Tibial nerve (tissue), 4 donors: ENCODE measurements around the gene RHBDL1. TPM values are rescaled to one million over a fixed set of nuclear protein-coding genes. Genes with fewer than 3 reads are reported as not detected.
A peak's percentile ranks its signal among the peaks of the same experiment; 100 is the strongest.

Experiments used
- DNase-seq, 2 donors: peaks; one replicate each; pipeline ENCODE4 v3.0.0-alpha.2; 2019; ENCODE audit warnings: low spot score in 2 of 2
- H3K27ac ChIP-seq, 4 donors: fragments of 200-600 bp; sonication (generic) in 3 of 4; one replicate each; pipeline ENCODE4 v1.5.1; 2017 to 2019; ENCODE audit warnings: mild to moderate bottlenecking in 1 of 4
- H3K27me3 ChIP-seq, 2 donors: fragments of 200-600 bp; sonication (generic) in 1 of 2; one replicate each; pipeline versions ENCODE4 v1.5.1 to v1.6.0; 2017 to 2019
- H3K36me3 ChIP-seq, 3 donors: fragments of 200-600 bp; sonication (generic); one replicate each; pipeline ENCODE4 v1.5.1; 2018 to 2019
- H3K4me1 ChIP-seq, 4 donors: fragments of 200-600 bp; sonication (generic) in 3 of 4; one replicate each; pipeline ENCODE4 v1.5.1; 2017 to 2019
- H3K4me3 ChIP-seq, 4 donors: fragments of 200-600 bp; sonication (generic) in 3 of 4; one replicate each; pipeline ENCODE4 v1.5.1; 2017 to 2019; ENCODE audit warnings: mild to moderate bottlenecking in 1 of 4, moderate library complexity in 1 of 4
- H3K9me3 ChIP-seq, 4 donors: fragments of 200-600 bp; sonication (generic) in 3 of 4; one replicate each; pipeline ENCODE4 v1.5.1; 2017 to 2019
- EP300 ChIP-seq, 2 donors: sonication (generic); formaldehyde crosslinking; IDR thresholded peaks; one replicate each; pipeline ENCODE4 v1.6.1; 2017; ENCODE audit warnings: antibody characterized with exemption in 2 of 2, mild to moderate bottlenecking in 1 of 2
- POLR2A ChIP-seq, 2 donors: fragments of 450-650 bp; IDR thresholded peaks; one replicate each; pipeline ENCODE4 v1.6.1; 2017; ENCODE audit warnings: antibody characterized with exemption in 2 of 2, mild to moderate bottlenecking in 2 of 2, moderate library complexity in 2 of 2
- WGBS, 2 donors: methylation state at CpG; one replicate each; pipeline ENCODE4 v1.1.5; 2018; 5-methylcytosine and 5-hydroxymethylcytosine counted together
- total RNA-seq, 4 donors: library from RNA; depleted of rRNA; stranded (reverse); fragments of >200 nt; gene quantifications; one replicate each; pipeline ENCODE4 v1.1.0, GENCODE V29; 2016
- TF ChIP-seq, protein P1 (sequence below), 5 experiments: fragments of 200-600 bp in 3 of 5; fragments of 450-650 bp in 2 of 5; sonication (generic) in 3 of 5; IDR thresholded peaks; one replicate each; pipeline ENCODE4 v1.5.1; 2016 to 2019; ENCODE audit warnings: antibody characterized with exemption in 5 of 5, mild to moderate bottlenecking in 3 of 5, moderate library complexity in 2 of 5

Gene RHBDL1
- total RNA-seq, 4 donors from 2014 or later = 0.90 to 3.5 (median 1.9) TPM

DNA sequence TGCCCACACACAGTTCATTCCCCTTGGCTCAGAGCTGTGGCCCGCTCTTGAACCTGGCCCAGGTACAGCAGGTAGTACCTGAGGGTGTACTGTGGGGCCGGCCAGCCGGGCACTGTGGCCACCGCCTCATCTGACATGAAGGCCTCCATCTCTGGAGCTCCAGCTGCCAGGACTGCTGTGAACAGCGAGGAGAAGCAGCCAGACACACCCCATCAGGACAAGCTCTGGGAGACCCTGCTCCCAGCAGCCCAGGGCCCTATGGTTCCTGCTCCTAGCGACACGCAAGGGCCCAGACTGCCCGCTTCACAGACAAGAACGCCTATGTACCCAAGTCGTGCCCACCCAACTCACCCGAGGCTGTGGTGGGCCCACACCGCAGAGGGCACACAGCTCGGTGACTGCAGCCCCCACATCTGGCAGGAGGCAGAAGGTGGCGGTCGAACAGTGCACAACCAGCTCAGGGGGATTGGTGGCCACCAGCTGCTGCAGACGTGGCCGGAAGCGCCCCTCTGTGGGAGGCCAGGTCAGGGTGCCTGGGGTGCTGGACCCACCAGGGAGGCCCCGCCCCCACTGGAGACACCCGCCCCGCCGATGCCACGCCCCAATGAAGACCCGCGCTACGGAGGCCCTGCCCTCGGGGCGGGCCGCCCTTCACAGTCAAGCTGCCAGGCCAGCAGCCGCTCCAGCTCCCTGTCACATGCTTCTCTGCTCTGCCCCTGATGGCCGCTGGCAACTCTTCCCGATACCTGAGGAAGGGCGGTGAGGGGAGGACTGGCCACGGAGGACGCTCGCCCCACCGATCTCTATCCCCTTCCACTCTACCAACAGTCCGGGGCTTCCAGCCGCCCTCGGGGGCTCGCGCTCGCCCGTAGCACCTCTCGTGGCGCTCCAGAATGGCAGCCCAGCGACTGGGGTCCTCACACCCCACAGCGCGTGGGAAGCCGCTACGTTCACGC, 3.7 kb downstream of the RHBDL1 start:
- TF ChIP-seq, protein P1, sequence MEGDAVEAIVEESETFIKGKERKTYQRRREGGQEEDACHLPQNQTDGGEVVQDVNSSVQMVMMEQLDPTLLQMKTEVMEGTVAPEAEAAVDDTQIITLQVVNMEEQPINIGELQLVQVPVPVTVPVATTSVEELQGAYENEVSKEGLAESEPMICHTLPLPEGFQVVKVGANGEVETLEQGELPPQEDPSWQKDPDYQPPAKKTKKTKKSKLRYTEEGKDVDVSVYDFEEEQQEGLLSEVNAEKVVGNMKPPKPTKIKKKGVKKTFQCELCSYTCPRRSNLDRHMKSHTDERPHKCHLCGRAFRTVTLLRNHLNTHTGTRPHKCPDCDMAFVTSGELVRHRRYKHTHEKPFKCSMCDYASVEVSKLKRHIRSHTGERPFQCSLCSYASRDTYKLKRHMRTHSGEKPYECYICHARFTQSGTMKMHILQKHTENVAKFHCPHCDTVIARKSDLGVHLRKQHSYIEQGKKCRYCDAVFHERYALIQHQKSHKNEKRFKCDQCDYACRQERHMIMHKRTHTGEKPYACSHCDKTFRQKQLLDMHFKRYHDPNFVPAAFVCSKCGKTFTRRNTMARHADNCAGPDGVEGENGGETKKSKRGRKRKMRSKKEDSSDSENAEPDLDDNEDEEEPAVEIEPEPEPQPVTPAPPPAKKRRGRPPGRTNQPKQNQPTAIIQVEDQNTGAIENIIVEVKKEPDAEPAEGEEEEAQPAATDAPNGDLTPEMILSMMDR (IDR thresholded peaks at IDR 0.05) = no peak
- TF ChIP-seq POLR2A (IDR thresholded peaks at IDR 0.05) (peak; percentile 28 to 31), EP300 (IDR thresholded peaks at IDR 0.05) (peak in 1 of 2 donors; percentile 12)
- WGBS, 2 donors = 20 to 56% methylated on average over 17 to 50 of the region's 52 CpGs
- Histone ChIP-seq H3K4me1 (peaks cover 0 to 63% (median 44%) of the 10 kb centered on the region in 4 donors), H3K36me3 (peaks cover 0 to 29% (median 15%) of the 10 kb centered on the region in 3 donors), H3K27ac (peak overlapping the region; percentile 81 to 97 (median 90)), H3K9me3 (no peaks in the 10 kb centered on the region), H3K4me3 (peak overlapping the region; percentile 45 to 91 (median 85)), H3K27me3 (no peaks in the 10 kb centered on the region)
- peak in 1 of 2 donors; percentile 39 for DNase-seq

DNA sequence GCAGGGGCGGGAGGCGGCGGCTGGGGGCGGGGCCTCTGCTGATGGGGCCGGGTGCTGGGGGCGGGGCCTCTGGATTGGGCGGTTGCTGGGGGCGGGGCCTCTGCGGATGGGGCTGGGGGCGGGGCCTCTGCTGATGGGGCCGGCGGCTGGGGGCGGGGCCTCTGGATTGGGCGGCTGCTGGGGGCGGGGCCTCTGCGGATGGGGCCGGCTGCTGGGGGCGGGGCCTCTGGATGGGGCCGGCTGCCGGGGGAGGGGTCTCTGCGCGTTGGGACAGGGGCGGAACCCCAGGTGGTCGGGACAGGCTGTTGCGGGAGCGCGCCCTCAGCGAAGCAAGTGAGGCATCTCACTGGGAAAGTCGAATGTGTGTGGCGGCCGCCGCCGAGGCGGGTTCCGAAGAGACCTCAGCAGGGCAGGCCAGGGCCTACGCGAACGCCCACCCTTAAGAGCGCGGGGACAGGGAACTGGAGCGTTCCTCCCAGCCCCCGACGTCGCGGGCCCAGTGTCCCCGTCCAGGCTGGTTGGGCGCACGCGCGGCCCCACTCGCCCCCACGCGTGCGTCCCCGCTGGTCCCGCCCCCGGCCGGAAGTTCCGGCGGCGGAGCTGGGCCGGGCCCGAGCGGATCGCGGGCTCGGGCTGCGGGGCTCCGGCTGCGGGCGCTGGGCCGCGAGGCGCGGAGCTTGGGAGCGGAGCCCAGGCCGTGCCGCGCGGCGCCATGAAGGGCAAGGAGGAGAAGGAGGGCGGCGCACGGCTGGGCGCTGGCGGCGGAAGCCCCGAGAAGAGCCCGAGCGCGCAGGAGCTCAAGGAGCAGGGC, 4.5 kb downstream of the RHBDL1 start, which contains the start of gene STUB1:
TSS of gene STUB1 (plus strand) at position 597 of the 811 bp plus-strand sequence. CDS start at position 713, 116 bp downstream.
- TF ChIP-seq EP300 (IDR thresholded peaks at IDR 0.05) (peak in 1 of 2 donors; percentile 60), POLR2A (IDR thresholded peaks at IDR 0.05) (peak; percentile 59 to 88)
- TF ChIP-seq, protein P1 (IDR thresholded peaks at IDR 0.05) = peak in 1 of 5 experiments; percentile 29
- peak within 1 kb of the TSS; percentile 69 to 91 (median 85) for H3K4me3 ChIP-seq
- peaks cover 0 to 22% (median 15%) of the 10 kb centered on the region in 3 donors for H3K36me3 ChIP-seq
- peak; percentile 74 to 81 for DNase-seq
- no peaks in the 10 kb centered on the region for H3K9me3 ChIP-seq
- H3K4me1 ChIP-seq = peaks cover 0 to 61% (median 46%) of the 10 kb centered on the region in 4 donors
- H3K27me3 ChIP-seq = no peaks in the 10 kb centered on the region
- H3K27ac ChIP-seq = peak within 1 kb of the TSS; percentile 85 to 97 (median 94)
- 0 to 1% methylated on average over 32 to 44 of the region's 91 CpGs for WGBS, 2 donors

DNA sequence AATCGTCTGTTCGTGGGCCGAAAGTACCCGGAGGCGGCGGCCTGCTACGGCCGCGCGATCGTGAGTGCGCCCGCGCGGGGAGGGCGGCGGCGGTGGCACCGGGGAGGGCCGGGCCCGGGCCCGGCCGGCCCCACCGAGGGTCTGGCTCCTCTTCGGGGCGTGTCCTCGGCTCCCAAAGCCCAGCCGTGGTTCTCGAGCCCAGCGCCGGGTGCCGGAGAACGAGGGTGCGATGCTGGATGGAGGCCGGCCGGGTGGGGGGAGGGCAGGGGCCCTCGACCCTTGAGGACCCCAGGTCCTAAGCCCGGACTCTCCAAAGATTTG, 5.1 kb downstream of the RHBDL1 start:
- Histone ChIP-seq H3K27ac (peak overlapping the region; percentile 85 to 97 (median 94)), H3K4me3 (peak overlapping the region; percentile 69 to 91 (median 85)), H3K4me1 (peaks cover 0 to 62% (median 45%) of the 10 kb centered on the region in 4 donors), H3K27me3 (no peaks in the 10 kb centered on the region), H3K36me3 (peaks cover 0 to 27% (median 15%) of the 10 kb centered on the region in 3 donors), H3K9me3 (no peaks in the 10 kb centered on the region)
- TF ChIP-seq POLR2A (IDR thresholded peaks at IDR 0.05) = no peak
- TF ChIP-seq, protein P1 (IDR thresholded peaks at IDR 0.05) = no peak
- TF ChIP-seq EP300 (IDR thresholded peaks at IDR 0.05) = no peak
- 0 to 1% methylated on average over 11 to 17 of the region's 38 CpGs for WGBS, 2 donors
- no peak for DNase-seq

DNA sequence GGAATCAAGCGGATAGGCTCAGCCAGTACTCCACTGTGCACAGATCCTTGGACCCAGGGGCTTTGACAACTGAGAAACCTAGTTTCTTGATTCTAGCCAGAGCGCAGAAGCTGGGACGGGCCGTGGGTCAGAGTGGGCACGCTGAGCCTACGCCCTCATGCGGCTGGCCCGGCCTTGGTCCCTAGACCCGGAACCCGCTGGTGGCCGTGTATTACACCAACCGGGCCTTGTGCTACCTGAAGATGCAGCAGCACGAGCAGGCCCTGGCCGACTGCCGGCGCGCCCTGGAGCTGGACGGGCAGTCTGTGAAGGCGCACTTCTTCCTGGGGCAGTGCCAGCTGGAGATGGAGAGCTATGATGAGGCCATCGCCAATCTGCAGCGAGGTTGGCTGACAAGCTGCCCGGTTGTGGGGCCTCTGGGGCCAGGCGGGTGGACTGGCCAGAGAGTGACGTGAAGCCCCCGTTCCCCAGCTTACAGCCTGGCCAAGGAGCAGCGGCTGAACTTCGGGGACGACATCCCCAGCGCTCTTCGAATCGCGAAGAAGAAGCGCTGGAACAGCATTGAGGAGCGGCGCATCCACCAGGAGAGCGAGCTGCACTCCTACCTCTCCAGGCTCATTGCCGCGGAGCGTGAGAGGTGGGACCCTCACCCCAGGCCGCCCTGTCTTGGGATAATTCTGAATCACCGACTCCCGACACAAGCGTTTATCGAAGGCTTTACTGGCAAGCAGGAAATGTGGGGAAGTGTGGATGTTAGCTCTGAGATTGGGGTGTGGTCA, 5.7 kb downstream of the RHBDL1 start:
- Histone ChIP-seq H3K9me3 (no peaks in the 10 kb centered on the region), H3K27me3 (no peaks in the 10 kb centered on the region), H3K36me3 (peaks cover 0 to 33% (median 15%) of the 10 kb centered on the region in 3 donors), H3K4me3 (peak overlapping the region; percentile 69 to 91 (median 85)), H3K4me1 (peaks cover 0 to 62% (median 42%) of the 10 kb centered on the region in 4 donors), H3K27ac (peak overlapping the region; percentile 85 to 97 (median 94))
- 48 to 62% methylated on average over 32 to 34 of the region's 44 CpGs for WGBS, 2 donors
- TF ChIP-seq, protein P1 (IDR thresholded peaks at IDR 0.05) = no peak
- TF ChIP-seq EP300 (IDR thresholded peaks at IDR 0.05) (no peak), POLR2A (IDR thresholded peaks at IDR 0.05) (no peak)
- no peak for DNase-seq
